GM18511 (cell line): ENCODE results near the gene RBM26.
"Not testable (repeated sequence)": the region's sequence is repeated elsewhere in the genome, so short reads cannot be mapped to it uniquely, and the experiment has no call there.

Experiments used
- ATAC-seq: cut with Tn5 transposase; IDR thresholded peaks from one replicate; pipeline ENCODE4 v1.9.1; 2021; ENCODE audit warnings: mild to moderate bottlenecking, moderate library complexity; ENCODE audit not compliant: unreplicated experiment

Gene RBM26

DNA sequence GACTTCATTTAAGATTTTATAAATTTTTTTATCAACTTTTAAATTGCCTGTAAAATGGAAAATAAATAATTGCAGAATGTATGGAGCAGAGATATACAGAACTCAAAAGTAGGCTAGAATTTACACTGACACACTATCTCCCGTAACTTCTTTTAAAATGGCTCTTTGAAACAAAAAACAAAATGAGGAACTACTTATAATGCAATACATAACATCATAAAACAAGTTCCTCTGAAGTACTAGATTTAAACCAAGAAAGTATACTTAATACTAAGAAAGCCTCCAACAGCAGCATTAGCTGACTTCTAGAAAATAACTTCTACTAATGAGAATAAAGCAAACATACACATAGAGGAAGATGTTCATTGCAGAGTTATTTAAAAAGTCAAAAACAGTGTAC lies 17.0 kb downstream of the RBM26 start:
- no peak for ATAC-seq

- no peak for ATAC-seq
Observed at GRCh38 chr13:79387853-79388252, 18.2 kb downstream of the RBM26 start.

DNA sequence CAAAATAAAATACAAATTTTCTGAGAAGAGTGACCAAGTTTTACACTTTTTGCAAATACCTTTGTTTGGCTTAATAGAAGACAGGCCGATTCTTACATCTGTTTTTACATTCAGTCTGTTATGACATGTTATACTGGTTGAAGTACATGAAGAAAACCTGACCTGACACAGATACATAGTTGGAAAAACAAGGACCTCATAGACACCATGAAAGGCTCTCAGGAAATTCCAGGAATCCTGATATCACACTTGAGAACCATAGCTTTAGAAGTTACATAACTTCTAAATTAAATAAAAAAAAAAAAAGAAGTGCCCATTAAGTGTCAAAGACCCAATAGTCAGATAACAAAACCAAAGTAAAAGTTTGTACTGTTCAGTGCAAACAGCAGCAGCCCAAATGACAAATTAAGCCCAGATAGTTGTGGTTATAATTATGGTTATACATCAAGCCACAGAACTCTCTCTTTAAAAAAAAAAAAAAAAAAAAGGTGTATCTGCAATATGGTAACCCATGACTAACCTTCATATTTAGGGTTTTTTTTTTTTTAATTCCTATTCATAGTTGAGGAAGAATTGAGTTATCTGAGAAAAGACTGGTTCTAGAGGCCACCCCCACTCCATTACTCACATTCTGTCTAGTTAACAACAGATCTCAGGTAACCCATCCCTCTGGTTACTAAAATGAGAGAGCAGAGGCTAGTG lies 19.8 kb downstream of the RBM26 start:
- peak; percentile 9 for ATAC-seq

- ATAC-seq, result peak; percentile 90
Observed at GRCh38 chr13:79385694-79386093, 20.4 kb downstream of the RBM26 start.

DNA sequence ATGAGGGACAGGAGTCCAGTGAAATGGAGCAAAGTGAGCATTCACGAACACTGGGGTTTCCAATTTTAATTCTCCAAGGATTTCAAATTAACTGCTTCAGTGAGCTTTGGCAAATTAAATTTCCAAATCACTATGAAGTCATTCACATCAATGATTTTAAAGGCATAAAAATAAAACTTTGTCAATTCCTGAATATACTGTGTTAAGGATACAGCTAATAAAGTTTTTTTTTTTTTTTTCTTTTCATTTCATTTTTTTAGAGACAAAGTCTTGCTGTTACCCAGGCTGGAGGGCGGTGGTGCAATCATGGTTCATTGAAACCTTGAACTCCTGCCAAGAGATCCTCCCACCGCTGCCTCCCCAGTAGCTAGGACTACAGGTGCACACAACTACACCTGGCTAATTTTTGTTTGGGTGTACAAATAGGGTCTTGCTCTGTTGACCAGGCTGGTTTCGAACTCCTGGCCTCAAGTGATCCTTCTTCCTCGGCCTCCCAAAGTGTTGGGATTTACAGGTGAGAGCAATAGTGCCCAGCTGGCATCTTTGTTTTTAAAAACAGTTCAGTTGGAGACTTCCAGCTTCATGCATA lies 21.9 kb downstream of the RBM26 start:
- no peak for ATAC-seq

DNA sequence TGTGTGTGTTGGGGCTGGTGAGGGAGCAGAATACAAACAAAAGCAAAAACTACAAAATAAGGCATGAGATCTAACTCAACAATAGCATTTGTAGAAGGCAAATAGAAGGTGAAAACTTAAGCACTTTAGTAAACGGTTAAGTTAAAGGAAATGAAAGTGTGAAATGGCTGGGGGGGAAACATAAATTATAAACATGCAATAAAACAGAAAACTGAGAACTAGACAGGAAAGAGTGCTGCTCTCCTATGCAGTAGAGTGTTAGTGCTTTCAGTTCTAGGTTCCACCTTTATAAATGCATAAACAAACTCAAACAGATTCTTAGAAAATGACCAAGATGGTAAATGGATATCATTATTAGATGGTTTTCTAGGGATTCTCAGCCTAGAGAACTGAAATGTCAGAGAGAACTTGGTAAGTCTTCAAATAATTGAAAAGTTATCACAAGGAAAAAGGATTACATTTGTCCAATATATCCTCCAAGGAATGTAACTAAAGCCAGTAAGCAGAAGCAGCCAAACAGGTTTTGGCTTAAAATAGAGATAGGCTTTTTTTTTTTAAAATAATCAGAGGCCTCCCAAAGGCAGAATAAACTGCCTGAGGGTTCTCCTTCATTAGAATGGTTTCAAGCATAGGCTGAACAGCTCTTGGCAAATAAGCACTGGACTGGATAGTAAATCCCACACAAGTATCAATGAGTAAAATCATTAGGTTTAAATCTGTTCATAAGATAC lies 23.3 kb downstream of the RBM26 start:
- peak; percentile 47 for ATAC-seq

DNA sequence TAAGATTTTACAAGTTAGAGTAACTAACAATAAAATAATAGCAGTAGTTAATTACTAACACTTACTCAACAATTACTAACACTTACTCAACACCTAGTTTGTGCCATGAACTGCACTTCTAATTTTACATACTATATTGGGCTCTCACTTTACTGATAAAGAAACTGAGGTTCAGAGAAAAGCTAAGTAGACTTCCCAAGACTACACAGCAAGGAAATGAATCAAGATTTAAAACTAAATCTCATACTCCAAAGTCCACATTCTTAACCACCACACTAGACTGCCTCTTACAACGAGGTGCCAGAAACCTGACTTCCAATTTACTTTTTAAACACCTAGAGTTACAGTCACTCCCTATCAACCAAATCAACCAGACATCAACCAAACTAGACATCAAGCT lies 25.1 kb downstream of the RBM26 start:
- ATAC-seq, result no peak

DNA sequence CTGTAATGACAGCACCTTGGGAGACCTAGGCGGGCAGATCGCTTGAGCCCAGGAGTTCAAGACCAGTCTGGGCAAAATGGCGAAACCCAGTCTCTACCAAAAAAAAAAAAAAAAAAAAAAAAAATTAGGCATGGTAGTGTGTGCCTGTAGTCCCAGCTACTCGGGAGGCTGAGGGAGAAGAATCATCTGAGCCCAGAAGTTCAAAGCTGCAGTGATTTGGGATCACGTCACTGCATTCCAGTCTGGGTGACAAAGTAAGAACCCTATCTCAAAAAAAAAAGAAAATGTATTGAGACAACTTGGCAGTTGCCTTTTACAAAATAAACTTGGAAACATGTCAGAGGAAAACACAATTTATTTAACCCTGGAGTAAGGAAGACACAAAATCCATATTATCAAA lies 26.8 kb downstream of the RBM26 start:
- ATAC-seq, result no peak

GRCh38 chr13:79376843-79377242 lies 29.2 kb downstream of the RBM26 start:
- ATAC-seq, result no peak

DNA sequence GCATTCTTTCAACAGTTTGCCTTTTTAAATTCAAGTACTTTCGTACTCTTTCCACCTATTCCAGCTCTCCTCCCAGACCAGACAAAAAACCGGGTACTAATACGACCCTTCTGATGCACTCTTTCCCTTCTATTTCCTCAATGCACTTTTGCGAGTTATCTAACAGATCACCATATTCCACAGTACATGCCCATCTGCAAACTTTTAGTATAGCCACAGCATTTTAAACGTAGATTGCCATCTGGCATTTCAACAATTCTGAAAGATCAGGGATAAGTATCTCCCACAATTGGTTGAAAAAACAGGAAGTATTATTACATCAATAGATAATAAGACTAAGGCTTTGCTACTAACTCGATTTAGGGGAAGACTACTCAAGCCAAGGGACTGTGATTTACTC lies 31.5 kb downstream of the RBM26 start:
- no peak for ATAC-seq

- ATAC-seq, result no peak
Observed at GRCh38 chr13:79373916-79374315, 32.1 kb downstream of the RBM26 start.

DNA sequence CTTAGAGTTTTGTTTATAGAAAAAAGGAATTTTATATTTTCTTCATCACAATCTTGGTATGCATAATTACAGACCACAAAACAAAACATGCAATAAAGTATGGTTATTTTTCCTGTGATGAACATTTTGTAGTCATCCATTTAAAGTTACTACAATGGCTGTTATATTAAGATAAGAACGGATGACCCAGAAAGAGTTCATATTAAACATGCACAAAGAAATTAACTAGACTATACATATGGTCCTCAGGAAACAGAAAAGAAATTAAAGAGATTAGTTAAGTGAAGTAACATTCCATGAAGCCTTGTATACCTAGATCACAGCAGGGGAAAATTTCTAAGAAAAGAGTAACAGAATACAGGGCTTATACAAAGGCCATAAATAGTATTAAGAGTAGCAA lies 36.8 kb downstream of the RBM26 start:
- ATAC-seq, result no peak

DNA sequence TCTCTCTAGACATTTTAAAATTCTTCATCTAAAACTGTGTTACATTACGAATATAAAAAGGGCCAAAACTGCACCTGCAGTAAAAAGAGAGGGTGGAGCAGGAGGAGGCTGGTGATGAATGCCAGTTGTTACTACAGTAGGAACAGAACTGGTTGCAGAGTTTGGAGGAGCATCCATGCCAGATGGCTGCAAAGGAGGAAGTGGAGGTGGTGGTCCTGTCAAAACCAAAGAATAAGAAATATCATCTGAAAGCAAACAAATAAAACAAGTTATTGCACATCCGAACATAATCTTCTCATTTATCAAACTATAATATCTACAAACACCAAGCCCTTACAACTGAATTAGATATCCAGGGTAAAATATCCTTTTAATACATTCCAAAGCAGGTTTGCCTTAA lies 40.1 kb downstream of the RBM26 start:
- ATAC-seq, result no peak

DNA sequence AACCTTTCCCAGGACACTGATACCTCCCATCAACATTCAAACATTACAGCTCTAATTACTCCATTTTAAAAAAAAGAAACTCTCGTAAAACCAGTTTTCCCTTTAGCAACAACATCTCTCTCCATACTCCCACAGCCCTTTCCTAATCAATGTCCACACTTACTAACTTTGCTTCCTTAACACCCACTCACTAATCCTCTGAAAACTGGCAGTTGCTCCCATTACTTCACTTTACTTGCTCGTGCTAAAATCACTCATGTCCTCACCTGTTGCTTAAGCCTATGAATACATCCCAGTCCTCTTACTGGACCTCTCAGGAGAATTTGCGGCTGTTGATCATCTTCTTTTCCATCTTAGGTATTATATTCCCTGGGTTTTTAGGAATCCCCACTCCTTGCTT lies 44.8 kb downstream of the RBM26 start:
- no peak for ATAC-seq

- peak; percentile 63 for ATAC-seq
Observed at GRCh38 chr13:79360095-79360494, 46.0 kb downstream of the RBM26 start.

- ATAC-seq, result no peak
Observed at GRCh38 chr13:79359064-79359463, 47.0 kb downstream of the RBM26 start.

- no peak for ATAC-seq
Observed at GRCh38 chr13:79354285-79354684, 51.8 kb downstream of the RBM26 start.

- no peak for ATAC-seq
Observed at GRCh38 chr13:79353693-79354092, 52.4 kb downstream of the RBM26 start.

- ATAC-seq, result no peak
Observed at GRCh38 chr13:79352107-79352506, 53.9 kb downstream of the RBM26 start.

GRCh38 chr13:79349608-79350007 lies 56.4 kb downstream of the RBM26 start:
- ATAC-seq, result not testable (repeated sequence)

- ATAC-seq, result no peak
Observed at GRCh38 chr13:79349011-79349410, 57.0 kb downstream of the RBM26 start.

GRCh38 chr13:79346300-79346914 lies 59.6 kb downstream of the RBM26 start:
- ATAC-seq, result no peak
